Stimulated activated naive CD8-positive, alpha-beta T cell treated with anti-CD3 and anti-CD28 coated beads, Interleukin-15, Interleukin-2, amounts not matched to agents 100 ng/mL and 50 ng/mL, for 24 hours (primary cell): ENCODE measurements around the gene TBL1X.
A peak's percentile ranks its signal among the peaks of the same experiment; 100 is the strongest.

Experiments used
- H3K27ac Mint-ChIP-seq: one replicate; pipeline ENCODE4 v1.8.0; 2021; ENCODE audit warnings: mild to moderate bottlenecking, mixed read lengths
- H3K27me3 Mint-ChIP-seq: one replicate; pipeline ENCODE4 v1.8.0; 2021; ENCODE audit warnings: mixed read lengths
- H3K36me3 Mint-ChIP-seq: one replicate; pipeline ENCODE4 v1.8.0; 2021; ENCODE audit warnings: low read depth, mixed read lengths
- H3K4me1 Mint-ChIP-seq: one replicate; pipeline ENCODE4 v1.8.0; 2021; ENCODE audit warnings: low read depth, mixed read lengths
- H3K4me3 Mint-ChIP-seq: one replicate; pipeline ENCODE4 v1.8.0; 2021; ENCODE audit warnings: mild to moderate bottlenecking, mixed read lengths
- H3K9me3 Mint-ChIP-seq: one replicate; pipeline ENCODE4 v1.8.0; 2021; ENCODE audit warnings: mixed read lengths

TBL1X gene

DNA sequence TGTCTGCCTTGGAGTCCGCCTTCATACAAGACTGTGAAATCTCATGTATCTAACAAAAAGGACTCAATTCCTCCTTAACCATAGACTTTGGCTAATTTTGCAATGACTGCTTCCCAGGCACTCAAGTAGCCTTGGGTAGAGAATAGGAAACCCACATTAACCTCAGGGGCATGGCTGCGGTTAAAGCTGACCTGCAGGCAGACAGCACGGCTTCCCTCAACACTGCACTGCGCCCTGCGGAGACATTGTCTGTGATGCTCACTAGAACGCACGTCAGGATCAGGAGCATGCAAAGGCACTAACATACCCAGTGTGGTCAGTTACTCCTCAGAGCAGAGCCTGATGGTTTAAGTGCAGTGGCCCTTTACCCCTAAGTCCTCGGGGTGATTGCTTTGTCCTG, 311.1 kb downstream of the TBL1X start:
- Mint-ChIP-seq H3K27me3 (peaks cover 13% of the 10 kb centered on the region), H3K9me3 (no peaks in the 10 kb centered on the region), H3K4me1 (no peaks in the 10 kb centered on the region), H3K4me3 (no peak overlapping the region), H3K27ac (no peak overlapping the region), H3K36me3 (no peaks in the 10 kb centered on the region)

DNA sequence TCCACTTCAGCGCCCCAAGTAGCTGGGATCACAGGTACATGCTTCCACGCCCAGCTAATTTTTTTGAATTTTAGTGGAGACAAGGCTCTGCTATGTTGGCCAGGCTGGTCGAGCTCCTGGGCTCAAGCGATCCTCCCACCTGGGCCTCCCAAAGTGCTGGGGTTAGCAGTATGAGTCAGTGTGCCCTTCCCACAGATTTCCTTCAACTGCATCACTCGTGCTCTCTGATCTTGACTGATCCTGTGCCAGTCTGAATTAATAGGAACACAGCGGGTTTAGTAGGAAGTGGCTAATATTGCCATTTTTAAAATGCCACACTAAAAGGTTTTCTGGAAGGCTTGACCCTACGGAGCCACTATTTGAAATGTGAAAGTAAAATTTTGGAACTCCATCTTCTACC, 317.1 kb downstream of the TBL1X start:
- Mint-ChIP-seq H3K9me3 (no peaks in the 10 kb centered on the region), H3K27me3 (peaks cover 31% of the 10 kb centered on the region), H3K27ac (no peak overlapping the region), H3K4me3 (no peak overlapping the region), H3K36me3 (no peaks in the 10 kb centered on the region), H3K4me1 (no peaks in the 10 kb centered on the region)

DNA sequence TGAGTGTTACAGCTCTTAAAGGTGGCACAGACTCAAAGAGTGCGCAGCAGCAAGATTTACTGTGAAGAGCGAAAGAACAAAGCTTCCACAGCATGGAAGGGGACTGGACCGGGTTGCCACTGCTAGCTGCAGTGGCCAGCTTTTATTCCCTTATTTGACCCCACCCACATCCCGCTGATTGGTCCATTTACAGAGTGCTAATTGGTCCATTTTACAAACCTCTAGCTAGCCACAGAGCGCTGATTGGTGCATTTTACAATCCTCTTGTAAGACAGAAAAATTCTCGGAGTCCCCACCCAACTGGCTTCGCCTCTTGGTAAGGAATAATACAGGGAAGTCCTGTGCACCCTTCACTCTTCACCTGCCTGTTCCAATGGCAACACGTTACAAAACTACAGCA, 319.5 kb downstream of the TBL1X start:
- Mint-ChIP-seq H3K27me3 (peaks cover 47% of the 10 kb centered on the region), H3K36me3 (no peaks in the 10 kb centered on the region), H3K27ac (no peak overlapping the region), H3K4me3 (no peak overlapping the region), H3K4me1 (no peaks in the 10 kb centered on the region), H3K9me3 (no peaks in the 10 kb centered on the region)

GRCh38 chrX:9785254-9785943, 320.5 kb downstream of the TBL1X start:
- H3K27me3 Mint-ChIP-seq: peaks cover 47% of the 10 kb centered on the region
- no peak overlapping the region for H3K27ac Mint-ChIP-seq
- peak overlapping the region; percentile 26 for H3K4me3 Mint-ChIP-seq

DNA sequence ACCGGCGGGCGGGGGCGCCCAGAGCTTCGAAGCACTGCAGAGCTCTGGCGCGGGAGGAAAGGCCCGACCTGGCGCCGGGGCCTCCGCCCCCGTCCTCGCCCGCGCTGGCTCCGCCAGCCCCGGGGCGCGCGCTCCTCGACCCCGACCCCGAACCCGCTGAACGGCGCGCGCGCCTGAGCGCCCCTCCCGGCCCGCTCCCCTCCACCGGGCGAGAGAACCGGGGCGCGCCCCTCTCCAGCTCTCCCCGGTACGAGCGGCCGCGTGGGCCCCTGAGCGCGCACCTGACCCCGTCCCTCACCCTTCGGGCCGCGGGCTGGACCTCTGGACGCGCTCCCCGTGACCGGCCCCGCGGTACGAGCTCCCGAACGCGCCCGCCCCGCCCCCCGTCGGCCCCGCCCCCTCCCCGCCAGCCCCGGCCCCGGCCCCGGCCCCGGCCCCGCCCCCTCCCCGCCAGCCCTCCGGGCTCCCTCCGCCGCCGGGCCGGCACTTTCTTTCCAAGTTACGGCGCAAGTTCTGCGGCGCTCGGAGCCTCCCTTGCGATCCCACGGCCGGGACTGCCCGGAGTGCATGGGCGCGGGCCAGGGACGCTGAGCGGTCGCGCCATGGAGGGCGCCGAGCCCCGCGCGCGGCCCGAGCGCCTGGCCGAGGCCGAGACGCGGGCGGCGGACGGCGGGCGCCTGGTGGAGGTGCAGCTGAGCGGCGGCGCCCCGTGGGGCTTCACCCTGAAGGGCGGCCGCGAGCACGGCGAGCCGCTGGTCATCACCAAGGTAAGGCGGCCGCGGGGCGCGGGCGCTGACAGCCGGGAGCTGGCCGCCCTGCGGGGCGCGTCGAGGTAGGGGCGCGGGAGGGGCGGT, 321.3 kb downstream of the TBL1X start, which contains the start of gene SHROOM2:
Gene SHROOM2 (plus strand): TSS at position 486 of the 854 bp plus-strand sequence. CDS start 117 bp downstream, at position 603.
- Mint-ChIP-seq H3K4me3 (peak within 1 kb of the TSS; percentile 45), H3K4me1 (no peaks in the 10 kb centered on the region), H3K9me3 (no peaks in the 10 kb centered on the region), H3K27me3 (peaks cover 47% of the 10 kb centered on the region), H3K27ac (no peak within 1 kb of the TSS), H3K36me3 (no peaks in the 10 kb centered on the region)

More at GRCh38 chrX:9785254-9785943, 320.5 kb downstream of the TBL1X start:
- H3K36me3 Mint-ChIP-seq: no peaks in the 10 kb centered on the region
- no peaks in the 10 kb centered on the region for H3K9me3 Mint-ChIP-seq
- no peaks in the 10 kb centered on the region for H3K4me1 Mint-ChIP-seq

GRCh38 chrX:9786798-9787635, 322.2 kb downstream of the TBL1X start:
- peaks cover 47% of the 10 kb centered on the region for H3K27me3 Mint-ChIP-seq
- H3K4me3 Mint-ChIP-seq: peak overlapping the region; percentile 45
- no peak overlapping the region for H3K27ac Mint-ChIP-seq
- no peaks in the 10 kb centered on the region for H3K4me1 Mint-ChIP-seq
- no peaks in the 10 kb centered on the region for H3K36me3 Mint-ChIP-seq
- H3K9me3 Mint-ChIP-seq: no peaks in the 10 kb centered on the region

GRCh38 chrX:9788911-9789310, 324.1 kb downstream of the TBL1X start:
- peaks cover 38% of the 10 kb centered on the region for H3K27me3 Mint-ChIP-seq
- H3K4me3 Mint-ChIP-seq: no peak overlapping the region
- H3K36me3 Mint-ChIP-seq: no peaks in the 10 kb centered on the region

DNA sequence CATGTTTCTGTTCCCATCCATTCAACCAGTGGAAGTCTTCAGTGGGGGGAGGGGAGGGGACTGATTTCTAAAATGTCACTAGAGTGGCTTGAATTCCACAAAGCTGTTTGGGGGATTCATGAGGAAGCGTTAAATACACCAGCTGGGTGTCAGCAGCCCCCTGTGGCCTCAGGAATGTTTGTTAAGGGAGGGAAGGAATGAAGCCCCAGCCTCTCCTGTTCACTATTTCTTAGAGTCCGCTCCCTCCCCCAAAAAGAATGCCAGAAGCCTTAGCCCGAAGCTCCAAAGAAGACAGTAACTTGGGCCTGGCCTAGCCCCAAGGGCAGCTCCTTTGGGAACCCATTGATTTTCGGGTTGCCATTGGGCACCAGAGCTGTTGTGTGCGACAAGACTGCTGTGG, 324.7 kb downstream of the TBL1X start:
- H3K27ac Mint-ChIP-seq: no peak overlapping the region
- no peaks in the 10 kb centered on the region for H3K9me3 Mint-ChIP-seq
- no peaks in the 10 kb centered on the region for H3K4me1 Mint-ChIP-seq
- H3K27me3 Mint-ChIP-seq: peaks cover 33% of the 10 kb centered on the region
- H3K36me3 Mint-ChIP-seq: no peaks in the 10 kb centered on the region
- H3K4me3 Mint-ChIP-seq: no peak overlapping the region

More at GRCh38 chrX:9788911-9789310, 324.1 kb downstream of the TBL1X start:
- Mint-ChIP-seq H3K4me1 (no peaks in the 10 kb centered on the region), H3K9me3 (no peaks in the 10 kb centered on the region), H3K27ac (no peak overlapping the region)
